Caki2 (cell line): Measurements from ENCODE around the gene ANKRD6. TPM values are rescaled to one million over a fixed set of nuclear protein-coding genes. Genes with fewer than 3 reads are reported as not detected.

Experiments used
- DNase-seq: peaks from one replicate; pipeline ENCODE4 v3.0.0-alpha.2; 2015; ENCODE audit warnings: low read depth
- in situ Hi-C: cut with HindIII; loops from 2 replicates; pipeline ENCODE4 v1.10.0; 2016; ENCODE audit warnings: low sequenced_read_pairs, low pct_unique_long_range_greater_than_20kb, mixed read lengths
- total RNA-seq: library from RNA; depleted of rRNA; stranded (reverse); fragments of >200 nt; shearing (Covaris generic); gene quantifications from 2 replicates; pipeline ENCODE4 v1.2.3, GENCODE V29; 2014; ENCODE audit warnings: low replicate concordance

ANKRD6 gene
- total RNA-seq, 1 experiment from 2014 or later = 12.5 TPM

DNA sequence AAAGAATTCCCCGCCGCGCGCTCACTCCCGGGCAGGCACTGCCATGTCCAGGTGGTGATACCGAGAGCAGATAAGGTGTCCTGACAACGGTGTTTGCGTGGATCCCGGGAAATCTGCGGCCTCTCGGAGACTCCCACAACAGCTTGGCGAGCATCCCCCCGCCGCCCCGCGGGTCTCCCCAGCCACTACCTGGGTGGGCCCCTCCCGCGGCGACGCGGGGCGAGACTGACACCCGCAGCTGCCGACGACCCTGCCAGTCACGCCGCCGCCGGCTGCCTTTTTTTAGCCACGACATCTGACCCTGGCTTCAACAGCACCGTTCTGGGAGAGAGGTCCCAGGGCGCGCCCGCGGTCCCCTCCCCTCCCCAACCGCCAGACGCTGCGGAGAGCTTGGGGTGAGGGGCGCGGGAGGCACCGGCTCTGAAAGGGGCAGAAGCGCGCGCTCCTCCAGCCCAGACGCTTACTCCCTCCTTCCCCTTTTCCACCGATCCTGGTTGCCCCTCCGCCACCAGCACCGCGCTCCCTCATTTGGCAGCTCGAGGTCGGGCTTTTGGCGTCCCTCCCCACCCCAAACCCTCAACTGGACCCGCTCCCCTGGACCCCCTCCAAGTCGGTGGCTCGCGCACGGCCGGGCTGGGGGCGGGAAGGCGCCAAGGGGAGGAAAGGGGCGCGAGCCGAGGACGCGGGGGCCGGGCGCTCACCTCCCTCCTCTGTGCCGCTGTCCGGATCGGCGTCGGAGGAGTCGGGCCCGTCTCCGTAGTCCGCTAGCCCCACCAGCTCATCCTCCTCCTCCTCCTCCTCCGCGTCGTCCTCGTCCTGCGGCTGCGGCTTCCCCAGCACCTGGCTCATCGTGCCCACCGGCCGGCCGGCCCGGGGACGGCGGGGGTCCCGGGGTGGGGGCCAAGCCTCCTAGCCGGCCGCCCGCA, 21.5 kb upstream of the ANKRD6 start:
- DNase-seq = peak; percentile 26

DNA sequence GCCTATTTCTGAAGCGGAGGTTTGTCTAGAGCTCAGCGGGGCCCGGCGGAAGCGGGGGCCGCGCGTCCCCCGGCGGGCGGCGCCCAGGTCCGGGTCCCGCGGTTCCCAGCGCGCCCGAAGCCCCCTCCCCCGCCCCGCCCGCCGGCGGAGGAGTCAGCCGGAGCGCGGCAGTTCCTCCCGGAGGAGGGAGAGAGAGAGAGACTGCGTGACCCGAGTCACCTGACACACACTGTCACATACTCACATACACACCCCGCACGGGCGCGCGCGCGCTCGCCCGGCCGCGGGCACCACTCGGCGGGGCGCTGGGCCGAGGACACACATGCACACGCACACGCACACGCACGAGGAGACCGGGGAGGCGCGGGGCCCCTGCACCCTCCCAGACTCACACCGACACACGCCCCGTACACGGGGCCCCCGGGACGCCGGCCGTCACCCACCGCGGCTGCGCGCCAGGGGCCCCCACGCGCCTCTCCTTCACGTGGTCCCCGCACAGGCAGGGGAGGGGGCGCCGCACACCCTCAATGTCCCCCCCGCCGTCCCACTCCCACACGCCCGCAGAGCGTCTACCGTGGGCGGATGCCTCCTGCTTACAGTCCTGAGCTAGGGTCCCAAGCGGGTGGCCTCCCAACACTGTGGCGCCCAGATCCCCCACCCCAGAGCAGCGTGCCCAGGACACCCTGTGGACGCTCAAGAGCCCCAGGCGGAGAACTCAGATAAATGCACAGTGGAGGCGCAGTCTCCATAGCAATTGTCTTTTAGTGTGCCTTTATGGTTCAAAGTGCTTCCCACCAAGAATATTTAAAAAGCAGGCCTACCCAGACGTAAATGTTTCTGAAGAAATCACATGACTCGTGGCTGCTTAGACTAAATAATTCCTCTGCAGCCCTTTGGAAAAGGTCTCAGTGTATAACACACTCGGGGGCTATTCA, 20.6 kb upstream of the ANKRD6 start, which contains the start of gene RRAGD:
TSS of gene RRAGD (minus strand) at position 203 of the 935 bp plus-strand sequence. CDS start 280 bp downstream, outside the sequence.
- in situ Hi-C loops = no loop called here
- peak; percentile 47 for DNase-seq

More for the DNA sequence above, 21.5 kb upstream of the ANKRD6 start:
- in situ Hi-C loops = no loop called here

DNA sequence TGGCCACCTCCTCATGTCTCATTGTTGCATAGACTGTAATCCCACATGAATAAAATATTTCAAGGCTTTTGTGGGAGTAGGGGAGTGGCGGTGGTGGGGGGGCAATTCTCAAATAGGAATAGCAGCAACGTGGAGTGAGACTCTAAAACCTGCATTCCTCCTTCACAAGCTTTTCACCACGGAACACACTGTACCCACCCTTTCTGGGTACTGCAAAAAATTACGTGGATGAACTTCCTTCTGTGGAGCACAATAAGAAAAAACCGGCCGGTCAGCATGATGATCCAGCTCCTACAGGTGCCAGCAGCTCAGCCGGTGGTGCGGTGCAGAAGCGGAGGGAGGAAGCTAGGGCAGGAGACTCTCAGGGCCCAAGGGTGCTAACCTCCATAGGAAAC, 19.9 kb upstream of the ANKRD6 start:
- DNase-seq = no peak
- in situ Hi-C loops = no loop called here

DNA sequence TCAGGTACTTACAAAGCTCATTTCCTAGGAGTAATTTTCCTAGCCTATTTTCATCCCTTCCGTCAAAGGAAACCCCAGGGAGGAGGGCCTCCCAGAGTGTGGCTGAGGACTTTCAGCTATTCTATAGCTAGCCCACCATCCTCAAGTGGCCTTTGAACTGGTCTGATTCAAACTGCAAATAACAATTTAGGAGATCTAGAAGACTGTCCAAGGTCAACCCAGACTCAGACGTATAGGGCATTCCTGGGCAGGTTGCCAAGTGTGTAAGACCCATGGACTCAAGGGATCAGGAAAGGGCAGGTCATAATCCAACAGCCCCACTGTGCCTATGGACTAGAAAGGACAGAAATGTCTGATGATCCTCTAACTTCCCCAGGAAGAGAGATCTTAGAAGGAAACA, 18.7 kb upstream of the ANKRD6 start:
- no peak for DNase-seq
- in situ Hi-C loops = no loop called here

DNA sequence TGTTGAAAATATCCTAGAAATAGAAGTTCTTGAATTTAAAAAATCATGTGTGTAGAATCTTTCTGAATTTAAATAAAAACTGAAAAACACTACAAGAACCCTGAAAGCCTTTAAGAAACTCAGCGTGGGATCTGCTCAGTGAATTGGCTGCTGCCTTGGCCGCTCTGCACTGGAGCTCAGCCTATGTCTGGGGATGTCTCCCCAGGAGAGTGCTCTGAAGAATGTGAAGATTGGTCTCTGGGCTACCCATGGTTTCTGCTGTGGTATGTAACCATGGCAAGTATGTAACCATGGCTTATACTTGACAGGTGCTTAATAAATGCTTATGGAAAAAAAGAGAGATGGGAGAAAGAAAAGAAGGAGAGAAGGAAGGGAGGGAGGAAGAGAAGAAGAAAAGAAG, 17.8 kb upstream of the ANKRD6 start:
- in situ Hi-C loops = no loop called here
- DNase-seq = no peak

DNA sequence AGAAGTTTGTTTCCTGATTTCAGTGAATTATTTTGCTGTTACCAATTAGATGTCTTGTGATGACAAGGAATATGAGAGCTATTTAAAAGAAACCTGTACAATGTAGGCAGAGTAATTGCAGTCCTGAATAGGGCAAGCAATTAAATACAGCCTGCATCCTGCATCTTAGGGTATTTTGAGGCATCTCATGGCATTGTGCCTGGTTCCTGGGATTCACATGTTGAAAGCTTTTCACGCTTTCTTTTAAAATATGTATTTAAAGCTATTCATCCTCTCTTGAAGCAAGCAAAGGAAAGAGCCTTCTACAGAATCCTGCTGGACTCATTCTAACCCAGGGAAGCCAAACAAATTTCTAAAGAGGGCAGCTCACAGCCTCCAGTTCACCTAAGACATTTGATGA, 16.2 kb upstream of the ANKRD6 start:
- DNase-seq = no peak
- in situ Hi-C loops = no loop called here

DNA sequence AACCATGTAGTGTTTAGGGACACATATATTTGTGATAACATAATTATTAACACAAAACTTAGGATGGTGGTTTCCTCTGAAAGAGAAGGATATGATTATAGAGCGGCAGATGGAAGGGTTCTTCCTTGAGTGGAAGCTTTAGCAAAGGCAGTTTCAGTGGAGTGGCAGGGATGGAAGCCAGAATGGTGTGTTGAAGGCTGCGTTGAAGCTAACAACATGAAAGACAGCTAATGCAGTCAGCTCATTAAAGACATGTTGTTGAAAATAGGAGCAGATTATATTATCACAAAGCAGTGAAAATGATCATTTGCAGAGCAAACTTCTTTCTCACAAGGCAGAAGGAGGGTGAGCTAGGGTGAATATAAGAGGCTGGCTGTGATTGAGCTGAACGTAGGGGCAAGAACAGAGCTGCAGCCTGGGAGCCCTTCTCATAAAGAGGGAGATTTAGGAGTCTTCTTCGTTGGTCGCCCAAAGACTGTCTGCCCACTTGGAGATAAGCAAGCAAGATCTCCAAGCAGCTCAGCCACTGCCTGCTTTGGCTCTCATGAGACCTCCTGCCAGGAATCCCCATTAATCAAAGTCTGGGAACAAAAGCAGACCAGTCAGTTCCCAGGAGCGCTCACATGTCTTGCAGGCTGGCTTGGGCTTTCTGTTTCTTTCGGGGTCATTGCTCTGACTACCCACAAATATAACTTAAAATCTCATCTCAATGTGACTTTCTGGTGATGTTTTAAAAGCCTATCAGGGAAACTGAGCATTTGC, 2.6 kb upstream of the ANKRD6 start:
- DNase-seq = no peak
- in situ Hi-C loops = loop anchor here (10.0 kb wide), 1 partner anchor 214 kb away; no protein-coding TSS in a partner anchor

DNA sequence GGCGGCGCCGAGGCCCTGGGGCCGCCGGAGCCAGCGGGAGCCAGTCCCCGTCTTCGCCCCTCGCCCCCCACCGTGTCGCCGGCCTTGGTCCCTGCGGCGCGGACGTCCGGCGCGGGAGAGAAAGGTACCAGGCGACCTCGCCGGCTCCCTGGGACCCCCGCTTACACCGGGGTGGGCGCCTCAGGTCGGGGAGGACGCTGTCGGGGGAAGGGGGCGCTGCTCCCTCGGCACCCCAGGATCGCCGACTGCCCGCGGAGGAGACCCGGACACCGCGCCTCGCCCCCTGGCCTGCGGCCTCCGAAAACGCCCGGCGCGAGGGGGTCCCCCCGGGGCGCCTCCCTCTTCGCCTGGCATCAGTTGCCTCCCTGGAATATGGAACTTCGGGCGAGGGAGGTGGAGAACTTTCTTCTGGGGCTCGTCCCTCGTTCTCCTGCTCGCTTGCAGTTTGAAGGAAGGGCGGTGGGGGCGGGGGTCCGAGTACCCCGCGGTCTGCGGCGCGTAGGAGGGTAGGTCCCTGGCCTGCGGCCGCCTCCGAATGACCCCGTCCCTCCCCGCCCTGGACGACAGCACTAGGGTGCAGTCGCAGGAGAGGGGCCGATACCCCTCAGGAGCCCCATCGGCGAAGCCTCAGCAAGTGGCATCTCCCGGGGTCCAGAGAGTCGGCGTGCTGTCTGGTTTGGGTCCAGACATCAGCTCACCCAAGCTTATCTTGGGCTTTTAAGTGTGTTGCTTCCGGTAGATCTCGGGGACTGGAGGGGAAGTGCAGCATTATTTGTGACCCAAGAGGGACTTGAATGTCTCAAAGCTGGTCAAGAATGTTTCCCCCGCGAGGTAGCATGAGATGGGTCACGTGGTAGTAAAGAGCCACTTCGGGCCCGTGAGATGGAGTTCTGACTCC, 549 bp downstream of the ANKRD6 start:
- DNase-seq = no peak
- in situ Hi-C loops = loop anchor here (10.0 kb wide), 1 partner anchor 211 kb away; no protein-coding TSS in a partner anchor

DNA sequence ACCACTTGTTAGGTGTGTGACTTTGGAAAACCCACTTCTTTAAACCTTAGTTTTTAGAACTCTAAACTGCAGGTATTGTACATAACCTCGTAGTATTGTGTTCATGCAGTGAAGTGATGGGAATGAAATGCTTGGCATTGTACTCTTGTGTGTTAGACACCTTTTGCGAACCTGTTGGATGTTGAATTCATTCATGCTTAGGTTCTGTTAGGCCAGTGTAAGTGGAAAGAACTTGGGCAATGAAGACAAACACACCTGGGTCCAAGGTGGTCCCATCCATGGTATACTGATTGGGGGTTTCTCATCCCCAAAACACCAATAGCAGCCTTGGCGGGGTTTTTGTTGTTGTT, 1.2 kb downstream of the ANKRD6 start:
- no peak for DNase-seq
- in situ Hi-C loops = loop anchor here (10.0 kb wide), 1 partner anchor 211 kb away; no protein-coding TSS in a partner anchor

DNA sequence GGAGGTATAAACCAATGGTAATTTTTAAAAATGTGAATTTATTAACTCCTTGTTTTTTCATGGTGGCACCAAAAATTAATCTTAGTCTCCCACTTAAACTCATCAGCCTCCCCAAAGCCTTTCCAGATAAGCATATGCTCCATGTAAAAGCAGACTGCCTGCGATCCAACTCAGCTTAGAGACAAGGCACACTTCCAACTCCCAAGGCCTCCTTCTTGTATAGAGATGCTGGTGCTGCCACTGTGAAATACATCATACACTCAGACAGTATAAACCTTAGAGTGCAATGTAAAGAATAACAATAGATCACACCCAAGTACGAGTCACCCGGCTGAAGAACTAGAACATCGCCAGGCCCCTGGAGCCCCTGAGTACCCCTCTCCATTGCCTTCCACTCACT, 2.0 kb downstream of the ANKRD6 start:
- in situ Hi-C loops = loop anchor here (10.0 kb wide), 1 partner anchor 210 kb away; no protein-coding TSS in a partner anchor
- no peak for DNase-seq

DNA sequence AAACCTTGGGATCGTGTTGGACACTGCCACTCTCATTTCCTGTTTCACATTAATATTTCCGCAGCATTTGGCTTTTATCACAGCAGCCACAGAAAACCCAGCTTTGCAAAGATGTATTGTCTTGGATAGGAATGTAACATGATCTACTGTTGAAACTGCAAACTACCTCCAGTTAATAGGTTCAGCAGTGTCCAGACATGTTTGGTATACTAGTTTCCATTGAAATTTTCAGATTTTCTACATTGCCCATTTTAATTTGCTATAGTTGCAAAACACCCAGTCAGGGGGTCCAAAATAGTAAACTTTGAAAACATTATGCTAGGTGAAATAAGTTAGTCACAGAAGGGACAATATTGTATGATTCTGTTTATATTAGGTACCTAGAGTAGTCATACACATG, 3.3 kb downstream of the ANKRD6 start:
- DNase-seq = no peak
- in situ Hi-C loops = loop anchor here (10.0 kb wide), 1 partner anchor 209 kb away; no protein-coding TSS in a partner anchor

DNA sequence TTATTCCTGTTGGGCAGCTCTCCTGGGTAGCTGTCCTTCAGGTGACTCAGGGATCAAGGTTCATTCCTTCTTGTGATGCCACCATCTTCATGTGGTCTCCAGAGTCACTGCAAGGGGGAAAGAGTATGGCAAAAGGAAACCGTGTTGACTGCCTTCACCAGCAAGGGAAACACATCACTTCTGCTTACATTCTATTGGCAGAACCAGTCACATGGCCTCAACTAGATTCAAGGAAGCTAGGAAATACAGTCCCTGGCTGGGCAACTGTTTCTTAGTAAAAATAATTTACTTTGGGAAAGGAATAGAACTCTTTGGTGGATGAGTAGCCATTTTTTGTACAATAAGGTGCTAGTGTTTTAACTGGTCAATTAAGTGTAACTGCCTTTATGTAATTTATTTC, 5.3 kb downstream of the ANKRD6 start:
- in situ Hi-C loops = loop anchor here (10.0 kb wide), 1 partner anchor 207 kb away; no protein-coding TSS in a partner anchor
- DNase-seq = peak; percentile 21

DNA sequence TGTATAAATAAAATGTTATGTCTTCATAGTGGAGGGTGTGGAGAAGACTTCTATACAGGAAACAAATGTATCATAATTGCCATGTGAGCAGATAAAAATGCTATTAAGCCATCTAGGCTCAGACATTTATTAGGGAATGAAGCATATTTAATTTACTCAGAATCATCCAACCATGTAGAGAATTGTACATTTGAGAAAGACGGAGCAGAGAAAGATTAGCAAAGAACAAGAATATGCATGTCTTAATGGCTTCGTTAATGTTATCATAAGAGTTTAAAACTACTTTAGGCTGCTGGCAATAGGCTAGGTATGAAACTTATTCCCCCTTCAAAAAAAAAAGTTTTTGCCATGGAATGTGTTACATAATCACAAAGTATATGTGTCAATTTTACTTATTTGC, 6.1 kb downstream of the ANKRD6 start:
- in situ Hi-C loops = loop anchor here (10.0 kb wide), 1 partner anchor 206 kb away; no protein-coding TSS in a partner anchor
- DNase-seq = no peak

DNA sequence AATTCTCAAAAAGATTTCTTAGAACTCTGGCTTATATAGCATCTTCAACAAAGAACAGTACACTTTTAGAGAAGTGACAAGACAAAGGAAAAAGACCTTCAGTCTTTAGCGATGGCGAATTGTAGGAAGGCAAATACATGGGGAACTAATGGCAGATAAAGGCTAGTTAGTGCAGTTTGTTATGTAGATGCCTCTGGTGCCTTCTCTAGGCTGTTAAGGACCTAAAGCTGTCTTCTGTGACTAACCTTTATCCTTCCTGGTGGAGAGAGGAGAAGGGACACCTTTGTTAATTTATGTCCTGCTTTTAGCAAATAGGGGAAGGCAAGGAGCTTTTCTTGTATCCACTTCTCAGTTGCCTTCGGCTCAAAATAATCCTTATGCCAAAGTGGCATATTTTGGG, 7.2 kb downstream of the ANKRD6 start:
- no peak for DNase-seq
- in situ Hi-C loops = no loop called here

DNA sequence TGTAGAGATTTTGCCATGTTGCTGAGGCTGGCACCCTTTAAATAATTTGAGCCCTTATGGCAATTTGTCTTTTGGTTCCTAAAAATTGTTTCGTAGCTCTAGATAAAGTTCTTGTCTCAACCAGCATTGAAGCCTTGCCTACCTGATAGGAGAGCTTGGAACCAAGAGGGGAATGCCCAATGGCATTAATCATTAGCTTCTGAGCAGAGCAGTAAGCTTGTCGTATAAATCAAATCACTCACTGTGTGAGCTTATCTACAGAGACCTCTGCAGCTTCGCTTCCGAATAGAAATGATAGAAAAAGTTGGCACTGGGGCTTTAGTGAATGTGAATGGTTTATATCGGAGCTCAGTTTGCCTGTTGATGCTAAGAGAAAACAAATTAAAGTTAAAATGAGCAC, 10.7 kb downstream of the ANKRD6 start:
- in situ Hi-C loops = no loop called here
- peak; percentile 40 for DNase-seq

DNA sequence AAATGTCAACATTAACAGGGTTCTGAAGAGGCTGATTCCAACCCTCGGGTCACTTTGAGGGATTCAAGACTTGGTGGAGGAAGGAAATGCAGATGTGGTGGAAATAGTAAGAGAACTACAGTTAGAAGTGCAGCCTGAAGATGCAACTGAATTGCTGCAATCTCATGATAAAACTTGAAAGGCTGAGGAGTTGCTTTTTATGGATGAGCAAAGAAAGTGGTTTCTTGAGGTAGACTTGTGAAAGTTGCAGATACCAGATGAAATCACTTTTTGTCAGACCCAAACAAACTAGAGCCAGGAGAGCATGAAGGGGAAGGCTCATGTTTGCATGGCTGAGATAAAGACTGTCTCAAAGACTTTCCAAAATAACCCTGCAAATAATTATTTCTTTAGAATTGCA, 16.2 kb downstream of the ANKRD6 start:
- no peak for DNase-seq
- in situ Hi-C loops = no loop called here

DNA sequence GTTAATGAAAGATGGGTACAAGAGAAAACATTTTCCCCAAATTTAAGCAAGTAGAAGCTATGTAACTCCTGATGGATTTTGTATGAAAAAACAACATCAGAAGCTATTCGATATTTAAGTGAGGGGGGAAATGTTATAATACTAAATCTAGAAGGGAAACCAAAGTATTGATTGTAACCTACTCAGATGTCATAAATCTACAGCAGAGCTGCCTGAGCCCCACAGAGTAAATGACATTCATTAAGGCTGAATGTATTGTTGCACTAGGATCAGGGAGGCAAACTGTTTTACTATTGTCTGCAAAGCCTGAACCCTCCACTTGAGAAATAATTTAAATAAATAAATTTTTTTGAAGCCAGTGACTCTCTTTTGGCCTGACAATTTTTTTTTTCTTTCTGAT, 19.3 kb downstream of the ANKRD6 start:
- no peak for DNase-seq
- in situ Hi-C loops = no loop called here
